Measurements from ENCODE around the gene MICU1. TPM values are rescaled to one million over a fixed set of nuclear protein-coding genes. Genes with fewer than 3 reads are reported as not detected.
A peak's percentile ranks its signal among the peaks of the same experiment; 100 is the strongest.

The MICU1 gene
- total and polyA plus RNA-seq, 2 experiments from 2014 or later = 27.5 to 52.3 TPM

DNA sequence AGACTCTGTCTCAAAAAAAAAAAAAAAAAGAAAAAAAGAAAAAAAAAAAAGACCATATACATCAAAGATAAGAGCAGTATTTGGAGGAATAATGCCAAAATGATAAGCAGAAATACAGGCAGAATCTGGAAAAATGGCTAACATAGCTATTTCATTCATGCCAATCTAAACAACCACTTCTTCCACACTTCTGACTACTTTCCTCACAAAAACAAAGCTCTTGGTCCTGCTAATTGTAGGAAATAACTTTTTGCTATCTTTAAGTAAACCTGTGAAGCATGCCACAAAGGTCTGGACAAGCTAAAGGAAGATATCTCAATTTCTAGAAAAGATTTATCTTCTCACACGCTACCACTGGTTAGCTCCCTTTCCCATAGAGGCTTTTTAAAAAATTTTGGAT lies 30.4 kb downstream of the MICU1 start (continued):
- TF ChIP-seq ETS1 (IDR thresholded peaks at IDR 0.05) = no peak

DNA sequence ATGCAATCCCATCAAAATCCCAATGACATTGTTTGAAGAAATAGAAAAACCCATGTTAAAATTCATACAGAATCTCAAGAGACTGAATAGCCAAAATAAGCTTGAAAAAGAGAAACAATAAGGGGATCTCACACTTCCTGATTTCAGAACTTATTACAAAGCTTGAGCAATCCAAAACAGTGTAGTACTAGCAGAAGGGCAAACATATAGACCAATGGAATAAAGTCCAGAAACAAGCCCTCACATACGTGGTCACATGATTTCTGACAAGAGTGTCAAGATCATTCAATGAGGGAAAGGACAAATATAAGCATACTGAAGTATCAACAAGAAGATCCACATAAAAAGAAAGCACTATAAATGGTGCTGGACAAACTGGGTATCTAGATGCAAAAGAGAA lies 31.9 kb downstream of the MICU1 start:
- no peaks in the 10 kb centered on the region; the same call in 1 of the 2 replicates for H3K9me2 ChIP-seq (ENCODE audit: insufficient read depth)
- H3K4me3 Mint-ChIP-seq = no peak overlapping the region
- H3K9me3 Mint-ChIP-seq = peaks cover 18% of the 10 kb centered on the region
- H3K79me2 ChIP-seq (replicated peaks; ENCODE audit: insufficient read depth) = peaks cover 43% of the 10 kb centered on the region
- no peaks in the 10 kb centered on the region for H3F3A ChIP-seq (replicated peaks; ENCODE audit: low read depth)
- peaks cover 24% of the 10 kb centered on the region for H3K36me3 Mint-ChIP-seq (ENCODE audit: low read depth)
- no peaks in the 10 kb centered on the region for H4K20me1 ChIP-seq (replicated peaks; ENCODE audit: insufficient read depth)
- peaks cover 3% of the 10 kb centered on the region; the same call in 2 of the 3 replicates for H3K4me1 Mint-ChIP-seq
- H3K27me3 ChIP-seq (ENCODE audit: insufficient read depth) = no peaks in the 10 kb centered on the region
- H3K27me3 Mint-ChIP-seq (ENCODE audit: insufficient read depth, low read depth, poor library complexity) = peaks cover 6% of the 10 kb centered on the region
- peaks cover 3% of the 10 kb centered on the region for H3K4me1 ChIP-seq (ENCODE audit: insufficient read depth)
- no peak overlapping the region for H3K27ac Mint-ChIP-seq
- no peak for TF ChIP-seq CREB1 (CRISPR knock-in tag; IDR thresholded peaks at IDR 0.05; ENCODE audit: low read depth)
- ATAC-seq (no peak), DNase-seq (ENCODE audit: low spot score) (no peak)
- H3K4me2 ChIP-seq = no peak overlapping the region
- H3K36me3 ChIP-seq (ENCODE audit: insufficient read depth) = no peaks in the 10 kb centered on the region
- H3K4me3 ChIP-seq = no peak overlapping the region
- no peak overlapping the region for H3K27ac ChIP-seq (ENCODE audit: low read depth)
- H2AFZ ChIP-seq = no peak overlapping the region

- H3K4me1 Mint-ChIP-seq = peaks cover 7% of the 10 kb centered on the region; the same call in 2 of the 3 replicates
- peaks cover 5% of the 10 kb centered on the region; the same call in 1 of the 3 replicates for H3K9me3 Mint-ChIP-seq
- H2AFZ ChIP-seq = no peak overlapping the region
- peaks cover 2% of the 10 kb centered on the region for H3K27me3 Mint-ChIP-seq (ENCODE audit: insufficient read depth, low read depth, poor library complexity)
- H3K27ac Mint-ChIP-seq = peak overlapping the region; percentile 32
- ATAC-seq (no peak), DNase-seq (ENCODE audit: low spot score) (no peak)
- H3F3A ChIP-seq (replicated peaks; ENCODE audit: low read depth) = no peaks in the 10 kb centered on the region
- no peaks in the 10 kb centered on the region for H3K36me3 ChIP-seq (ENCODE audit: insufficient read depth)
- peaks cover 10% of the 10 kb centered on the region; the same call in 2 of the 3 replicates for H3K36me3 Mint-ChIP-seq (ENCODE audit: low read depth)
- H3K4me1 ChIP-seq (ENCODE audit: insufficient read depth) = no peaks in the 10 kb centered on the region
- peaks cover 38% of the 10 kb centered on the region for H3K79me2 ChIP-seq (replicated peaks; ENCODE audit: insufficient read depth)
- no peaks in the 10 kb centered on the region for H3K27me3 ChIP-seq (ENCODE audit: insufficient read depth)
- no peak overlapping the region for H3K27ac ChIP-seq (ENCODE audit: low read depth)
- H3K4me3 Mint-ChIP-seq = no peak overlapping the region
- H3K9me2 ChIP-seq (ENCODE audit: insufficient read depth) = no peaks in the 10 kb centered on the region; the same call in 1 of the 2 replicates
- H3K4me2 ChIP-seq = no peak overlapping the region
- peaks cover 4% of the 10 kb centered on the region; the same call in 1 of the 2 replicates for H4K20me1 ChIP-seq (replicated peaks; ENCODE audit: insufficient read depth)
- H3K4me3 ChIP-seq = no peak overlapping the region
- TF ChIP-seq STAT1 (IDR thresholded peaks at IDR 0.05; ENCODE audit: unreplicated experiment) = no peak
- TF ChIP-seq CREB1 (CRISPR knock-in tag; IDR thresholded peaks at IDR 0.05; ENCODE audit: low read depth) = no peak
- TF ChIP-seq EZH2 (IDR thresholded peaks at IDR 0.05; ENCODE audit: low read depth, unreplicated experiment) = no peak
- no peak for TF ChIP-seq ETS1 (IDR thresholded peaks at IDR 0.05)
- TF ChIP-seq ZNF462 (CRISPR knock-in tag; IDR thresholded peaks at IDR 0.05) = no peak
- TF ChIP-seq POLR2AphosphoS5 (IDR thresholded peaks at IDR 0.05; ENCODE audit: low read depth) = no peak
- no peak for TF ChIP-seq REST (IDR thresholded peaks at IDR 0.05; ENCODE audit: unreplicated experiment)
These were observed 37.6 kb downstream of the MICU1 start for GRCh38 chr10:72588266-72588665.

All from GM23338 (cell line).